GM23338 (cell line): ENCODE measurements around the gene ALKBH4. TPM values are rescaled to one million over a fixed set of nuclear protein-coding genes. Genes with fewer than 3 reads are reported as not detected.
A peak's percentile ranks its signal among the peaks of the same experiment; 100 is the strongest.
"Not testable (repeated sequence)": the region's sequence is repeated elsewhere in the genome, so short reads cannot be mapped to it uniquely, and the experiment has no call there.

Experiments
- ATAC-seq: fragments of 200-7000 bp; cut with Tn5 transposase; 3 replicates; pipeline ENCODE4 v1.9.1; 2020
- DNase-seq: peaks from one replicate; pipeline ENCODE4 v3.0.0-alpha.2; 2015; ENCODE audit warnings: low spot score
- H2AFZ ChIP-seq: fragments of 200-600 bp; sonication (generic); 2 replicates; pipeline ENCODE4 v1.8.0; 2016; ENCODE audit warnings: antibody characterized with exemption, mild to moderate bottlenecking, moderate library complexity
- H3F3A ChIP-seq: fragments of 200-600 bp; sonication (generic); replicated peaks from 2 replicates; pipeline ENCODE4 v1.8.0; 2017; ENCODE audit warnings: antibody characterized with exemption, mixed run types, low read depth
- H3K27ac ChIP-seq: fragments of 200-600 bp; sonication (generic); 2 replicates; pipeline ENCODE4 v1.6.1; 2016; ENCODE audit warnings: low read depth
- H3K27me3 ChIP-seq: fragments of 200-600 bp; sonication (generic); 2 replicates; pipeline ENCODE4 v1.8.0; 2016; ENCODE audit warnings: mild to moderate bottlenecking, mixed run types, moderate library complexity; ENCODE audit not compliant: insufficient read depth
- H3K36me3 ChIP-seq: fragments of 200-600 bp; sonication (generic); 2 replicates; pipeline ENCODE4 v1.8.0; 2016; ENCODE audit warnings: mild to moderate bottlenecking; ENCODE audit not compliant: insufficient read depth
- H3K4me1 ChIP-seq: fragments of 200-600 bp; sonication (generic); 2 replicates; pipeline ENCODE4 v1.8.0; 2016; ENCODE audit warnings: mild to moderate bottlenecking, moderate library complexity; ENCODE audit not compliant: insufficient read depth
- H3K4me2 ChIP-seq: fragments of 200-600 bp; sonication (generic); 2 replicates; pipeline ENCODE4 v1.7.1; 2017; ENCODE audit warnings: mixed run types
- H3K4me3 ChIP-seq: fragments of 200-600 bp; sonication (generic); 2 replicates; pipeline ENCODE4 v1.6.1; 2016; ENCODE audit warnings: mixed run types
- H3K79me2 ChIP-seq: fragments of 200-600 bp; sonication (generic); replicated peaks from 2 replicates; pipeline ENCODE4 v1.8.0; 2017; ENCODE audit warnings: mild to moderate bottlenecking; ENCODE audit not compliant: insufficient read depth
- H3K9me2 ChIP-seq: fragments of 200-600 bp; sonication (generic); 2 replicates; pipeline ENCODE4 v1.8.0; 2017; ENCODE audit not compliant: insufficient read depth
- H4K20me1 ChIP-seq: fragments of 200-600 bp; sonication (generic); replicated peaks from 2 replicates; pipeline ENCODE4 v1.8.0; 2017; ENCODE audit warnings: mild to moderate bottlenecking; ENCODE audit not compliant: insufficient read depth
- H3K27ac Mint-ChIP-seq: 2 replicates; pipeline ENCODE4 v1.8.0; 2020; ENCODE audit warnings: inconsistent platforms, mild to moderate bottlenecking, moderate library complexity, mixed read lengths
- H3K27me3 Mint-ChIP-seq: 3 replicates; pipeline ENCODE4 v1.8.0; 2022; ENCODE audit warnings: low read depth, mild to moderate bottlenecking, moderate library complexity, mixed read lengths, inconsistent platforms; ENCODE audit not compliant: insufficient read depth, poor library complexity
- H3K36me3 Mint-ChIP-seq: 3 replicates; pipeline ENCODE4 v1.8.0; 2021; ENCODE audit warnings: low read depth, mild to moderate bottlenecking, inconsistent platforms, moderate library complexity, mixed read lengths
- H3K4me1 Mint-ChIP-seq: 3 replicates; pipeline ENCODE4 v1.8.0; 2020; ENCODE audit warnings: mild to moderate bottlenecking, inconsistent platforms, mixed read lengths
- H3K4me3 Mint-ChIP-seq: 3 replicates; pipeline ENCODE4 v1.8.0; 2021; ENCODE audit warnings: moderate library complexity, mild to moderate bottlenecking, inconsistent platforms, mixed read lengths
- H3K9me3 Mint-ChIP-seq: 3 replicates; pipeline ENCODE4 v1.8.0; 2020; ENCODE audit warnings: moderate library complexity, mild to moderate bottlenecking, inconsistent platforms, mixed read lengths
- polyA plus RNA-seq: library from polyadenylated mRNA; unstranded; fragments of >200 nt; fragmentation: Nextera tagmentation; extraction: Ambion mirVana; gene quantifications from 2 replicates; pipeline ENCODE4 v1.2.1, GENCODE V29; 2016
- total RNA-seq: library from RNA; depleted of rRNA; stranded (reverse); fragments of >200 nt; shearing (Covaris generic); gene quantifications from 2 replicates; pipeline ENCODE4 v1.2.3, GENCODE V29; 2014

The ALKBH4 gene
- total and polyA plus RNA-seq, 2 experiments from 2014 or later: 17.7 to 45.0 TPM

DNA sequence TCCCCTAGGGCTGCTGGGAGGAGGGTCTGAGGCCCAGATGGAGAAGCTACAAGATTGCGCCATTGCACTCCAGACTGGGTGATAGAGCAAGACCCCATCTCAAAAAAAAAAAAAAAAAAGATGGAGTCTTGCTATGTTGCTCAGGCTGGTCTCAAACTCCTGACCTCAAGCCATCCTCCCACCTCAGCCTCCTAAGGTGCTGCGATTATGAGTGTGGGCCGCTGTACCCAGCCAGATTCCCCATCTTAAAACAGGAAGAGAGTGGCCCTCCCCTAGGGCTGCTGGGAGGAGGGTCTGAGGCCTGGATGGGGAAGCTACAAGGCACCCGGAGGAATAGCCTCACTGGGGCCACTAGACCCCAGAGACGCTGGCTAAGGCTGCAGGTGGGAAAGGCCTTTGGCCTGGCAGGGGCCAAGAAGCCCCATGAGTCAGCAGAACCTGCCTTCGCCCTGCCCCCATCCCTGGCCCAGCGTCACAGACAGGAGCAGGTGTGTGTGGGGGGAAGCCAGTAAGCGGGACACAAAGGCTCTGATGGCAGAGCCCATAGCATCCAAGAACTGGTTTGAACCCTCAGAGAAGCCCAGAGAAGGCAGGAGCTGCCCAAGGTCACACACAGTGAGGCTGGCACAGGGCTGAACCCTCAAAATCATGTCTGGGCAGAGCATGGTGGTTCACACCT lies 42.9 kb upstream of the ALKBH4 start:
- not testable (repeated sequence) for H3K4me3 ChIP-seq, H4K20me1 ChIP-seq, H3K27ac Mint-ChIP-seq, H3K27me3 ChIP-seq, H3K36me3 ChIP-seq, H2AFZ ChIP-seq, H3K9me3 Mint-ChIP-seq, H3K4me1 ChIP-seq, H3K4me2 ChIP-seq, H3K79me2 ChIP-seq, H3K27ac ChIP-seq, H3K4me3 Mint-ChIP-seq, H3K36me3 Mint-ChIP-seq, H3K9me2 ChIP-seq, H3K27me3 Mint-ChIP-seq, ATAC-seq, DNase-seq, H3F3A ChIP-seq, H3K4me1 Mint-ChIP-seq

DNA sequence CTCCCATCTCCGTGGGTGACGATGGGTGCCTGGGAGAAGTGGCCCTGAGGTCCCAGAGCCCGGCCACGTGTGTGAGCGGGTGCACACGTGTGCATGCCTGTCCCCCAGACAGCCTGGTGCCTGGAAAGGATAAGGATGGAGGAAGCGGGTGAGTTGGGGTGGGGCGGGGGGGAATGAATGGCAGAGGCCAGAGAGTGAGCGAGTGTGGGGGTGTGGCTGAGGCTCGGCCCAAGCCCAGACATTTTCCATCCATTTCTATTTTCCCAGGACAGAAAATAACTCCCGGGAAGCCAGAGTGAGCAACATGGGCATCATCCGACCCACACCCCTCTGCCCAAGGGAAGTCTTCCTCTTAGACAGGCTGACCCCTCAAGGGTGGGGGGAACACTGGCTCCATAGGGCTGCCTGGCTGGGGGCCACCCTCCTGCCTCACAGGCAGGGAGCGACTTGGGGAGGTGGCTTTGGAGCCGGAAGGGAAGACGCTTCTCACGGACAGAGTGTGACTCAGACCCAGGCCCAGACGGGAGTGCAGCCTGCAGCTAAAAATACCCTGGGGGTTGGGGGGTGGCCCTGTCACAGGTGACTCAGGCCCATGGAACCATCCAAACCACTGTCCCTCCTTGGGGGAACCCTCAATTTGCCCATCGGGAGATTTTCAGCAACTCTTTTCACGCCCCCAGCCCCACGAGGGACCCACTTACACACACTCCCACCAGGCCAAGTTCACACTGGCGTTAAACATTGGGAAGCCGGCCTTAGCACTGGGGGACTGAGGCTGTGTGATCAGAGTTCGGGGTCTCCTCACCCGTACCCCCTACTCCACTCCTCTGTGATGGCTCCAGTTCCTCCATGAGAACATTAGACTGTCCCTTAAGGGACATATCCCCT lies 40.9 kb upstream of the ALKBH4 start:
- not testable (repeated sequence) for H4K20me1 ChIP-seq, H3K9me3 Mint-ChIP-seq, H3K4me2 ChIP-seq, H3K4me3 ChIP-seq, H3K36me3 Mint-ChIP-seq, H3K4me1 Mint-ChIP-seq, H3K4me3 Mint-ChIP-seq, H3K27me3 Mint-ChIP-seq, H3K4me1 ChIP-seq, H3F3A ChIP-seq, H3K36me3 ChIP-seq, H3K27me3 ChIP-seq, H2AFZ ChIP-seq, DNase-seq, H3K9me2 ChIP-seq, H3K79me2 ChIP-seq, H3K27ac ChIP-seq, H3K27ac Mint-ChIP-seq
- ATAC-seq: peak; percentile 48; the same call in 2 of the 3 replicates

DNA sequence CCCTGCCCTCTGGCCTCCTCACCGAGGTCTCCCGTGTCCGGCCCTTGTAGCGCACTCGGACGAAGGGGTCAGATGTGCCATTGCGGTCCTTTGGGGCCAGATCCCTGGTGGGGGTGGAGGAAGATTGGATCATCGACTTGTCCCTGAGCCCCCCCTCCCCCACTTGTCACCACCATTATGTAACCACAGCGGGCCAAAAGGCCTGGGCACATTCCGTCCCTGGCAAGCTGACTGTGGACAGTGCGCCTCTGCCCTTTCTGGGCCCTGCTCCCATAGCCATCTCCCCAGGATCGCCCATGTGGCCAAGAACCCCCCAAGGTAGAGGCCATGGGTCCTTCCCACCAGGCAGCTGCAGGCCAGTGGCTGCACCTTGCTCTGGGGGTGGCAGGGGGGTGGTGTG lies 38.5 kb upstream of the ALKBH4 start:
- not testable (repeated sequence) for H3K27ac ChIP-seq, ATAC-seq, H2AFZ ChIP-seq, H3K4me3 Mint-ChIP-seq, H3K4me1 ChIP-seq, H3F3A ChIP-seq, H3K79me2 ChIP-seq, H4K20me1 ChIP-seq, H3K27ac Mint-ChIP-seq, H3K36me3 Mint-ChIP-seq, H3K4me3 ChIP-seq, DNase-seq, H3K36me3 ChIP-seq, H3K4me2 ChIP-seq, H3K27me3 Mint-ChIP-seq, H3K4me1 Mint-ChIP-seq, H3K9me3 Mint-ChIP-seq, H3K9me2 ChIP-seq, H3K27me3 ChIP-seq

DNA sequence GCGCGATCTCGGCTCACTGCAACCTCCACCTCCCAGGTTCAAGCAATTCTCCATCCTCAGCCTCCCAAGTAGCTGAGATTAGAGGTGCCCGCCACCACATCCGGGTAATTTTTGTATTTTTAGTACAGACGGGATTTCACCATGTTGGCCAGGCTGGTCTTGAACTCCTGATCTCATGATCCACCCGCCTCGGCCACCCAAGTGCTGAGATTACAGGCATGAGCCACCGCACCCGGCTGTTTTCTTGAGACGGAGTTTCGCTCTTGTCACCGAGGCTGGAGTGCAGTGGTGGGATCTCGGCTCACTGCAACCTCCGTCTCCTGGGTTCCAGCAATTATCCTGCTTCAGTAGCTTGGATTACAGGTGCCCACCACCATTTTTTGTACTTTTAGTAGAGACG lies 33.7 kb upstream of the ALKBH4 start:
- DNase-seq, H3K4me2 ChIP-seq, H3K9me3 Mint-ChIP-seq, H3F3A ChIP-seq, H3K9me2 ChIP-seq, H2AFZ ChIP-seq, H3K27ac Mint-ChIP-seq, H3K27me3 ChIP-seq, H3K27me3 Mint-ChIP-seq, H3K79me2 ChIP-seq, H3K4me1 ChIP-seq, H3K4me3 ChIP-seq, H4K20me1 ChIP-seq, ATAC-seq, H3K36me3 ChIP-seq, H3K4me3 Mint-ChIP-seq, H3K4me1 Mint-ChIP-seq, H3K36me3 Mint-ChIP-seq, H3K27ac ChIP-seq: not testable (repeated sequence)

DNA sequence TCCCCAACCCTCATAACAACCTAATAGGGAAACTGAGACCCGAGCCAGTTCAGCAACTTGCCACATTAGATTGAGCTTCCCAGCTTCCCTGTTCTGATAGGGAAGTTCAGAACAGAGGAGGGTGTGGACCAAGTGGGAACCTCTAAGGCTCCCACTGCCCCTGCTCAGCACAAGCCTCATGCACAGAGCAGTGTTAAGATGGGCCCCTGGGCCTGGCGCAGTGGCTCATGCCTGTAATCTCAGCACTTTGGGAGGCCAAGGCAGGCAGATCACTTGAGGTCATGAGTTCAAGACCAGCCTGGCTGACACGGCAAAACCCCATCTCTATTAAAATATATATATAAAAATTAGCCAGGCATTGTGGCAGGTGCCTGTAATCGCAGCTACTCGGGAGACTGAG lies 32.6 kb upstream of the ALKBH4 start:
- not testable (repeated sequence) for H3K4me2 ChIP-seq, H3K4me3 Mint-ChIP-seq, ATAC-seq, H3K27me3 ChIP-seq, H3K4me1 ChIP-seq, H3K79me2 ChIP-seq, H3K9me2 ChIP-seq, H3K4me3 ChIP-seq, H2AFZ ChIP-seq, H3K4me1 Mint-ChIP-seq, H3K27ac Mint-ChIP-seq, H3K9me3 Mint-ChIP-seq, H3F3A ChIP-seq, H3K27me3 Mint-ChIP-seq, H3K36me3 Mint-ChIP-seq, H4K20me1 ChIP-seq, H3K36me3 ChIP-seq, DNase-seq, H3K27ac ChIP-seq

DNA sequence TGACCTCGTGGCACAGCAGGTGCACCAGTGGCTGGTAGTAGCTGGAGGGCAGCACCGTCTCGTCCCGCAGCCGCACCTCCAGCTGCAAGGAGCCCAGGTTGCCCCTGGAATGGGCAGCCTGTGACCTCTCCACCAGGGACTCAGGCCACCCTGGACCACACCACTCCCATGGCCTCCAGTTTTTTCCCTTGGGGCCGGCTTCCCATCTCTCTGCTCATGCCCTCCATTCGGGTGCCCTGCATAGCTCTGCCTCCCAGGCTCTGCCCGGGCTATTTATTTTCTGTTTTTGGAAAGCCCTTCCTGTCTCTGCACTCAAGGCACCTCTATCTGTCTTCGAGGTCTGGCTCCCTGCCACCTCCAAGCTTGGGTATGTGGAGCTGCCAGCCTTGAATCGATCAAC lies 32.2 kb upstream of the ALKBH4 start:
- not testable (repeated sequence) for DNase-seq, H3K9me3 Mint-ChIP-seq

More for the DNA sequence above, 32.2 kb upstream of the ALKBH4 start:
- H3K9me2 ChIP-seq, H3K4me1 ChIP-seq, H3K36me3 Mint-ChIP-seq, H3K27ac ChIP-seq, H3K27me3 ChIP-seq, ATAC-seq, H3K79me2 ChIP-seq, H3K4me2 ChIP-seq, H3K36me3 ChIP-seq, H3K4me1 Mint-ChIP-seq, H3K4me3 Mint-ChIP-seq, H2AFZ ChIP-seq, H3K4me3 ChIP-seq, H3F3A ChIP-seq, H3K27ac Mint-ChIP-seq, H3K27me3 Mint-ChIP-seq, H4K20me1 ChIP-seq: not testable (repeated sequence)
